ENCODE measurements around the gene SSBP4.

SSBP4 gene

GRCh38 chr19:18392417-18392816, 26.8 kb upstream of the SSBP4 start:
- in situ Hi-C loops (cut with HindIII; ENCODE audit: low pct_ligation_motif_present, low sequenced_read_pairs) = no loop called here
- DNase-seq = no peak
- no peak overlapping the region for H3K4me3 ChIP-seq (ENCODE audit: low read depth, low read length)
- peaks cover 20% of the 10 kb centered on the region for H3K36me3 ChIP-seq (replicated peaks)
- no peak overlapping the region for H3K27ac ChIP-seq
- no peaks in the 10 kb centered on the region for H3K27me3 ChIP-seq (replicated peaks)
- no peak for TF ChIP-seq CTCF (IDR thresholded peaks at IDR 0.05; ENCODE audit: low read depth, low read length, missing control alignments)

- no peak for DNase-seq
- in situ Hi-C loops (cut with HindIII; ENCODE audit: low pct_ligation_motif_present, low sequenced_read_pairs) = no loop called here
- H3K27me3 ChIP-seq (replicated peaks) = no peaks in the 10 kb centered on the region
- H3K4me3 ChIP-seq (ENCODE audit: low read depth, low read length) = no peak overlapping the region
- H3K36me3 ChIP-seq (replicated peaks) = peaks cover 20% of the 10 kb centered on the region
- no peak overlapping the region for H3K27ac ChIP-seq
- TF ChIP-seq CTCF (IDR thresholded peaks at IDR 0.05; ENCODE audit: low read depth, low read length, missing control alignments) = no peak
Observed at GRCh38 chr19:18392926-18393325, 26.3 kb upstream of the SSBP4 start.

- in situ Hi-C loops (cut with HindIII; ENCODE audit: low pct_ligation_motif_present, low sequenced_read_pairs) = no loop called here
- Histone ChIP-seq H3K27me3 (replicated peaks) (no peaks in the 10 kb centered on the region), H3K36me3 (replicated peaks) (peaks cover 12% of the 10 kb centered on the region), H3K4me3 (ENCODE audit: low read depth, low read length) (no peak overlapping the region), H3K27ac (no peak overlapping the region)
- no peak for TF ChIP-seq CTCF (IDR thresholded peaks at IDR 0.05; ENCODE audit: low read depth, low read length, missing control alignments)
- no peak for DNase-seq
Observed at GRCh38 chr19:18393836-18394235, 25.4 kb upstream of the SSBP4 start.

- no peak for DNase-seq
- H3K27me3 ChIP-seq (replicated peaks) = no peaks in the 10 kb centered on the region
- H3K4me3 ChIP-seq (ENCODE audit: low read depth, low read length) = no peak overlapping the region
Observed at GRCh38 chr19:18396471-18397241, 22.5 kb upstream of the SSBP4 start.

GRCh38 chr19:18397242-18398202, 21.7 kb upstream of the SSBP4 start, which contains the start of gene LRRC25:
Gene LRRC25 (minus strand): TSS chr19:18397622. CDS start chr19:18396963, 659 bp downstream.
- in situ Hi-C loops (cut with HindIII; ENCODE audit: low pct_ligation_motif_present, low sequenced_read_pairs) = no loop called here
- H3K27me3 ChIP-seq (replicated peaks) = no peaks in the 10 kb centered on the region
- no peak for DNase-seq
- no peak within 1 kb of the TSS for H3K27ac ChIP-seq
- TF ChIP-seq CTCF (IDR thresholded peaks at IDR 0.05; ENCODE audit: low read depth, low read length, missing control alignments) = no peak
- H3K4me3 ChIP-seq (ENCODE audit: low read depth, low read length) = no peak within 1 kb of the TSS
- H3K36me3 ChIP-seq (replicated peaks) = no peaks in the 10 kb centered on the region

More at GRCh38 chr19:18396471-18397241, 22.5 kb upstream of the SSBP4 start:
- Histone ChIP-seq H3K27ac (no peak overlapping the region), H3K36me3 (replicated peaks) (no peaks in the 10 kb centered on the region)
- in situ Hi-C loops (cut with HindIII; ENCODE audit: low pct_ligation_motif_present, low sequenced_read_pairs) = no loop called here
- TF ChIP-seq CTCF (IDR thresholded peaks at IDR 0.05; ENCODE audit: low read depth, low read length, missing control alignments) = no peak
